GM12878 (cell line): ENCODE data around the gene KIAA1328. TPM values are rescaled to one million over a fixed set of nuclear protein-coding genes. Genes with fewer than 3 reads are reported as not detected.

Experiments used
- ATAC-seq: fragments of 200-7000 bp; cut with Tn5 transposase; 3 replicates; pipeline ENCODE4 v1.9.1; 2020; ENCODE audit warnings: mild to moderate bottlenecking, moderate library complexity
- BruUV-seq: library from RNA; stranded (reverse); fragments of 400-500 nt; replicated peaks from 2 replicates; lab custom pipeline; 2021; lab: Mats Ljungman, UMichigan
- CTCF ChIA-PET: fragments of 300-600 bp; sonication (Branson Sonifier 250); formaldehyde crosslinking; extraction: SDS; loops from one replicate; lab custom pipeline; 2021; ENCODE audit warnings: inconsistent platforms; lab: Yijun Ruan, JAX
- POLR2A ChIA-PET: fragments of 350-600 bp; formaldehyde crosslinking; extraction: SDS; loops from one replicate; lab custom pipeline; 2021; ENCODE audit warnings: inconsistent platforms; lab: Charles Lee
- RAD21 ChIA-PET: fragments of 300-600 bp; sonication (Branson Sonifier 250); formaldehyde crosslinking; loops from one replicate; lab custom pipeline; 2023; ENCODE audit warnings: antibody characterized with exemption; ENCODE audit not compliant: unreplicated experiment; lab: Charles Lee
- SMC1A ChIA-PET: fragments of 300-600 bp; sonication (Branson Sonifier 250); formaldehyde crosslinking; loops from one replicate; lab custom pipeline; 2023; ENCODE audit not compliant: unreplicated experiment, uncharacterized antibody; lab: Charles Lee
- DNase-seq: peaks from one replicate; pipeline ENCODE4 v3.0.0-alpha.2; 2011; ENCODE audit warnings: low read depth, low spot score
- FAIRE-seq: peaks from 3 replicates; lab custom pipeline; 2011; peaks lifted over from hg19 to GRCh38; lab: Jason Lieb, UNC
- H2AFZ ChIP-seq: 2 replicates; pipeline ENCODE4 v1.6.0; 2011; ENCODE audit warnings: low read depth, low read length, control low read depth; ENCODE audit not compliant: control insufficient read depth
- H3K27ac ChIP-seq: 2 replicates; pipeline ENCODE4 v1.5.1; 2011; ENCODE audit warnings: control low read depth; ENCODE audit not compliant: control insufficient read depth, insufficient read depth
- H3K27me3 ChIP-seq, 2 experiments: replicated peaks in 1 of 2; 2 replicates each; pipeline versions ENCODE4 v1.6.0 to v1.6.1; 2011; ENCODE audit warnings: low read length in 1 of 2; ENCODE audit not compliant: control insufficient read depth in 2 of 2, insufficient read depth in 2 of 2
- H3K36me3 ChIP-seq, 2 experiments: 2 replicates each; pipeline ENCODE4 v1.5.1; 2011; ENCODE audit warnings: low read length in 1 of 2; ENCODE audit not compliant: control insufficient read depth in 2 of 2, insufficient read depth in 2 of 2
- H3K4me1 ChIP-seq: 2 replicates; pipeline ENCODE4 v1.6.1; 2011; ENCODE audit warnings: mild to moderate bottlenecking, low read length, moderate library complexity, mixed read lengths; ENCODE audit not compliant: control insufficient read depth, insufficient read depth
- H3K4me2 ChIP-seq: 2 replicates; pipeline ENCODE4 v1.6.0; 2011; ENCODE audit warnings: control low read depth; ENCODE audit not compliant: control insufficient read depth, insufficient read depth
- H3K4me3 ChIP-seq: fragments of 200-600 bp; sonication (generic); 2 replicates; pipeline ENCODE4 v1.5.1; 2016
- H3K79me2 ChIP-seq: 2 replicates; pipeline ENCODE4 v1.6.0; 2011; ENCODE audit warnings: low read length; ENCODE audit not compliant: control insufficient read depth, insufficient read depth
- H3K9ac ChIP-seq: 2 replicates; pipeline ENCODE4 v1.8.0; 2011; ENCODE audit warnings: low read length, control low read depth, mixed read lengths; ENCODE audit not compliant: control insufficient read depth, insufficient read depth
- H3K9me3 ChIP-seq: replicated peaks from 3 replicates; pipeline ENCODE4 v1.5.1; 2011; ENCODE audit warnings: mild to moderate bottlenecking, low read length; ENCODE audit not compliant: control insufficient read depth, insufficient read depth
- H4K20me1 ChIP-seq: 2 replicates; pipeline ENCODE4 v1.6.0; 2011; ENCODE audit not compliant: control insufficient read depth, insufficient read depth
- CEBPB ChIP-seq, 2 experiments: fragments of 150-350 bp in 1 of 2; IDR thresholded peaks; 2 replicates each; pipeline ENCODE4 v1.6.1; 2012 to 2014; ENCODE audit warnings: low read depth in 2 of 2, low read length in 2 of 2, borderline replicate concordance in 1 of 2, inconsistent platforms in 1 of 2
- CREM ChIP-seq: IDR thresholded peaks from 2 replicates; pipeline ENCODE4 v1.6.1; 2014; ENCODE audit warnings: antibody characterized with exemption, low read depth
- KAT2A ChIP-seq: conservative IDR thresholded peaks from 2 replicates; pipeline ENCODE4 v1.6.1; 2011; ENCODE audit warnings: low read depth, low read length; ENCODE audit not compliant: control insufficient read depth
- LARP7 ChIP-seq: fragments of 450-650 bp; IDR thresholded peaks from 2 replicates; pipeline ENCODE4 v1.6.1; 2017; ENCODE audit warnings: mild to moderate bottlenecking
- PAX8 ChIP-seq: fragments of 450-650 bp; IDR thresholded peaks from 2 replicates; pipeline ENCODE4 v1.6.1; 2017; ENCODE audit warnings: mild to moderate bottlenecking, moderate library complexity
- ZSCAN29 ChIP-seq: fragments of 450-650 bp; IDR thresholded peaks from 2 replicates; pipeline ENCODE4 v1.6.1; 2017; ENCODE audit warnings: mild to moderate bottlenecking, moderate library complexity
- WGBS: methylation state at CpG from one replicate; pipeline ENCODE4 v1.1.6; 2016; ENCODE audit warnings: low lambda C conversion rate; ENCODE audit not compliant: insufficient replicate concordance, insufficient coverage; ENCODE audit errors: missing lambda C conversion rate; 5-methylcytosine and 5-hydroxymethylcytosine counted together
- in situ Hi-C: fragments of 300-500 bp; cut with MboI; formaldehyde crosslinking; loops from 9 replicates; pipeline ENCODE4 v1.14.3; 2018; ENCODE audit warnings: mixed read lengths
- intact Hi-C: fragments of 100-400 bp; cut with micrococcal nuclease; formaldehyde crosslinking; loops from one replicate; pipeline ENCODE4 v1.14.2; 2022; ENCODE audit not compliant: unreplicated experiment
- polyA plus RNA-seq, 11 experiments: library from polyadenylated mRNA; depleted of rRNA in 4 of 11; unstranded in 6 of 11; stranded (reverse) in 5 of 11; fragments of >200 nt; fragmentation: Nextera tagmentation in 4 of 11; fragmentation: Illumina TruSeq in 1 of 11; extraction: Ambion mirVana in 4 of 11; extraction: Trizol in 1 of 11; gene quantifications; 1 replicate in 1 of 11; 2 replicates in 10 of 11; pipeline versions ENCODE4 v1.2.1 to v1.2.3, GENCODE V29; 2011 to 2016; ENCODE audit warnings: inconsistent platforms in 2 of 11, missing spikeins in 2 of 11, low read depth in 1 of 11
- total RNA-seq, 4 experiments: library from RNA; depleted of rRNA in 3 of 4; stranded (reverse); fragments of >200 nt in 3 of 4; fragmentation: Illumina TruSeq in 1 of 4; extraction: Trizol in 1 of 4; gene quantifications; 2 replicates each; pipeline versions ENCODE4 v1.2.1 to v1.2.3, GENCODE V29; 2013 to 2021

The KIAA1328 gene
- total and polyA plus RNA-seq, 10 of the 15 experiments (the other 5 are each of a cell fraction or from before 2014, with no cell fraction given): 3.1 to 7.1 (median 4.6) TPM

- Histone ChIP-seq H3K27me3 (no peaks in the 10 kb centered on the region), H3K4me3 (no peak overlapping the region), H3K4me1 (no peaks in the 10 kb centered on the region), H3K9ac (no peak overlapping the region), H4K20me1 (no peaks in the 10 kb centered on the region), H2AFZ (no peak overlapping the region), H3K79me2 (no peaks in the 10 kb centered on the region), H3K36me3 (no peaks in the 10 kb centered on the region), H3K9me3 (peaks cover 3% of the 10 kb centered on the region; the same call in 2 of the 3 replicates), H3K27ac (no peak overlapping the region), H3K4me2 (no peak overlapping the region)
- ChIA-PET CTCF (no interaction called here), RAD21 (no interaction called here)
- 77% methylated on average over 2 of the region's 2 CpGs for WGBS
- intact Hi-C loops: no loop called here
- DNase-seq (no peak), ATAC-seq (no peak)
- no TSS peak for BruUV-seq
- in situ Hi-C loops: no loop called here
- no peak for TF ChIP-seq CEBPB (IDR thresholded peaks at IDR 0.05; ENCODE audit: borderline replicate concordance in 1 of 2, low read depth in 2 of 2, low read length in 2 of 2)
- TF ChIP-seq LARP7: no peak
- no peak for TF ChIP-seq CREM
- TF ChIP-seq ZSCAN29: no peak
- no peak for TF ChIP-seq KAT2A
- no peak for TF ChIP-seq PAX8
- TF ChIP-seq, all 136 proteins: peak for 0
- FAIRE-seq: no peak
- ChIA-PET POLR2A (no interaction called here), SMC1A (no interaction called here)
Observed at GRCh38 chr18:36849288-36850006, 20.5 kb downstream of the KIAA1328 start.
